HepG2 (cell line): ENCODE measurements around the gene TNFRSF1B. TPM values are rescaled to one million over a fixed set of nuclear protein-coding genes. Genes with fewer than 3 reads are reported as not detected.
A peak's percentile ranks its signal among the peaks of the same experiment; 100 is the strongest.

Experiments used
- ATAD3A ChIP-seq: sonication (generic); formaldehyde crosslinking; IDR thresholded peaks from 2 replicates; pipeline ENCODE4 v1.4.0; 2020; ENCODE audit warnings: missing genetic modification reagents
- BHLHE40 ChIP-seq: IDR thresholded peaks from 2 replicates; pipeline ENCODE4 v1.6.1; 2011; ENCODE audit warnings: low read length, improper control_type of control experiment
- FOSL2 ChIP-seq: sonication (generic); formaldehyde crosslinking; IDR thresholded peaks from 2 replicates; pipeline ENCODE4 v1.4.0; 2020; ENCODE audit warnings: missing genetic modification reagents
- FOXC1 ChIP-seq: sonication (generic); formaldehyde crosslinking; IDR thresholded peaks from 2 replicates; pipeline ENCODE4 v1.8.0; 2022; ENCODE audit warnings: mild to moderate bottlenecking, missing genetic modification reagents, borderline replicate concordance
- HNF1B ChIP-seq: sonication (generic); formaldehyde crosslinking; IDR thresholded peaks from 2 replicates; pipeline ENCODE4 v1.5.1; 2020; ENCODE audit warnings: mild to moderate bottlenecking, moderate library complexity, missing genetic modification reagents
- IRF9 ChIP-seq: sonication (generic); formaldehyde crosslinking; IDR thresholded peaks from 2 replicates; pipeline ENCODE4 v1.8.0; 2022; ENCODE audit warnings: missing genetic modification reagents, mild to moderate bottlenecking, borderline replicate concordance
- KDM5B ChIP-seq: sonication (generic); formaldehyde crosslinking; IDR thresholded peaks from 2 replicates; pipeline ENCODE4 v1.4.0; 2020; ENCODE audit warnings: missing genetic modification reagents, mild to moderate bottlenecking, borderline replicate concordance
- KLF16 ChIP-seq, 2 experiments: sonication (generic) in 1 of 2; formaldehyde crosslinking in 1 of 2; IDR thresholded peaks; 2 replicates each; pipeline versions ENCODE4 v1.6.1 to v1.8.0; 2016 to 2023; ENCODE audit warnings: missing genetic modification reagents in 2 of 2, missing compliant biosample characterization in 1 of 2
- MXD3 ChIP-seq: IDR thresholded peaks from 2 replicates; pipeline ENCODE4 v1.6.1; 2016; ENCODE audit warnings: mild to moderate bottlenecking, missing biosample characterization, missing genetic modification reagents
- PRDM4 ChIP-seq: sonication (generic); formaldehyde crosslinking; IDR thresholded peaks from 2 replicates; pipeline ENCODE4 v1.9.0; 2021; ENCODE audit warnings: missing genetic modification reagents, borderline replicate concordance
- RAD21 ChIP-seq: fragments of 450-650 bp; formaldehyde crosslinking; IDR thresholded peaks from 2 replicates; pipeline ENCODE4 v1.5.0; 2020; ENCODE audit warnings: mild to moderate bottlenecking
- SMC3 ChIP-seq: IDR thresholded peaks from 2 replicates; pipeline ENCODE4 v1.6.1; 2011; ENCODE audit warnings: low read length, improper control_type of control experiment
- TRIM24 ChIP-seq: sonication (generic); formaldehyde crosslinking; IDR thresholded peaks from 2 replicates; pipeline ENCODE4 v1.8.0; 2022; ENCODE audit warnings: mild to moderate bottlenecking, missing genetic modification reagents
- ZNF256 ChIP-seq: sonication (generic); formaldehyde crosslinking; conservative IDR thresholded peaks from 2 replicates; pipeline ENCODE4 v1.4.0; 2020; ENCODE audit warnings: missing genetic modification reagents
- ZNF274 ChIP-seq: sonication (generic); formaldehyde crosslinking; IDR thresholded peaks from 2 replicates; pipeline ENCODE4 v1.5.1; 2020; ENCODE audit warnings: mild to moderate bottlenecking, missing genetic modification reagents
- ZNF362 ChIP-seq: sonication (generic); formaldehyde crosslinking; IDR thresholded peaks from 2 replicates; pipeline ENCODE4 v1.4.0; 2020; ENCODE audit warnings: missing genetic modification reagents, mild to moderate bottlenecking, borderline replicate concordance
- ZNF441 ChIP-seq: sonication (generic); formaldehyde crosslinking; IDR thresholded peaks from 2 replicates; pipeline ENCODE4 v1.7.0; 2021; ENCODE audit warnings: missing genetic modification reagents, borderline replicate concordance
- ZNF557 ChIP-seq: sonication (generic); formaldehyde crosslinking; IDR thresholded peaks from 2 replicates; pipeline ENCODE4 v1.4.0; 2020; ENCODE audit warnings: missing genetic modification reagents
- ZNF790 ChIP-seq: sonication (generic); formaldehyde crosslinking; IDR thresholded peaks from 2 replicates; pipeline ENCODE4 v1.8.0; 2022; ENCODE audit warnings: missing genetic modification reagents, mild to moderate bottlenecking, borderline replicate concordance
- ZXDC ChIP-seq: sonication (generic); formaldehyde crosslinking; IDR thresholded peaks from 2 replicates; pipeline ENCODE4 v1.5.0; 2020; ENCODE audit warnings: mild to moderate bottlenecking, missing genetic modification reagents
- polyA plus RNA-seq, 8 experiments: library from polyadenylated mRNA; depleted of rRNA in 3 of 8; stranded (reverse) in 7 of 8; unstranded in 1 of 8; fragments of >200 nt; fragmentation: Illumina TruSeq in 4 of 8; extraction: Trizol in 4 of 8; gene quantifications; 2 replicates each; pipeline versions ENCODE4 v1.2.1 to v1.2.3, GENCODE V29; 2011 to 2016; ENCODE audit warnings: low read depth in 4 of 8, missing spikeins in 1 of 8, mixed read lengths in 1 of 8; ENCODE audit not compliant: insufficient read depth in 1 of 8
- total RNA-seq, 5 experiments: library from RNA; depleted of rRNA; stranded (reverse); fragments of >200 nt; fragmentation: Illumina TruSeq; extraction: Trizol; gene quantifications; 2 replicates each; pipeline ENCODE4 v1.2.3, GENCODE V29; 2016; ENCODE audit warnings: low read depth in 1 of 5

TNFRSF1B gene
- total and polyA plus RNA-seq, 2 of the 13 experiments (the other 11 are each of a cell fraction or from before 2014, with no cell fraction given) = 0.04 to 0.11 TPM

GRCh38 chr1:12208764-12209494 lies 42.1 kb downstream of the TNFRSF1B start (continued):
- TF ChIP-seq ZNF441 (CRISPR knock-in tag) = no peak
- no peak for TF ChIP-seq IRF9 (CRISPR knock-in tag)
- TF ChIP-seq FOXC1 (CRISPR knock-in tag) = 0 out of 2 replicates have a peak, but pooled peaks have one; percentile 22
- 0 out of 4 replicates have a peak, but pooled peaks of 1 of the 2 experiments have one; percentile 19 for TF ChIP-seq KLF16 (CRISPR knock-in tag; IDR thresholded peaks at IDR 0.05)
- 0 out of 2 replicates have a peak, but pooled peaks have one; percentile 37 for TF ChIP-seq KDM5B (CRISPR knock-in tag)
- TF ChIP-seq TRIM24 (CRISPR knock-in tag) = no peak
- TF ChIP-seq HNF1B = peak; percentile 38; the same call in 1 of the 2 replicates
- peak; percentile 96 for TF ChIP-seq SMC3
- peak; percentile 92 for TF ChIP-seq RAD21
- TF ChIP-seq PRDM4 (CRISPR knock-in tag) = no peak
- no peak for TF ChIP-seq MXD3 (CRISPR knock-in tag)
- no peak for TF ChIP-seq ZNF256 (CRISPR knock-in tag)
- no peak for TF ChIP-seq ATAD3A
- TF ChIP-seq ZNF557 (CRISPR knock-in tag) = no peak
- no peak for TF ChIP-seq FOSL2
- no peak for TF ChIP-seq BHLHE40
- no peak for TF ChIP-seq ZNF274
- peak; percentile 62; the same call in 1 of the 2 replicates for TF ChIP-seq ZNF362 (CRISPR knock-in tag)
- no peak for TF ChIP-seq ZNF790 (CRISPR knock-in tag)
- TF ChIP-seq ZXDC (CRISPR knock-in tag) = no peak
